Measurements from ENCODE around the gene RABGAP1L.

- TF ChIP-seq CTCF (IDR thresholded peaks at IDR 0.05; ENCODE audit: insufficient read depth, low read length, poor library complexity, severe bottlenecking) (no peak), EZH2phosphoT487 (conservative IDR thresholded peaks at IDR 0.05; ENCODE audit: low read length) (no peak)
These were observed 174.1 kb downstream of the RABGAP1L start for GRCh38 chr1:174333437-174333836.
